GM06990 (cell line): Measurements from ENCODE around the gene TEK.

Source experiments
- DNase-seq: peaks from one replicate; pipeline ENCODE4 v3.0.0-alpha.2; 2011; ENCODE audit not compliant: insufficient read length; ENCODE audit errors: extremely low read depth
- H3K27me3 ChIP-seq: replicated peaks from 2 replicates; pipeline ENCODE4 v1.6.0; 2011; ENCODE audit warnings: low read length; ENCODE audit not compliant: control insufficient read depth, insufficient read depth
- H3K36me3 ChIP-seq: 2 replicates; pipeline ENCODE4 v1.5.1; 2011; ENCODE audit warnings: low read length; ENCODE audit not compliant: control insufficient read depth, insufficient read depth
- H3K4me3 ChIP-seq: replicated peaks from 2 replicates; pipeline ENCODE4 v1.5.1; 2011; ENCODE audit warnings: low read depth, mild to moderate bottlenecking, control low read depth, low read length
- TF ChIP-seq, protein P1 (sequence below): IDR thresholded peaks from 2 replicates; pipeline ENCODE4 v1.5.1; 2011; ENCODE audit warnings: low read length, control low read depth, mild to moderate bottlenecking, inconsistent platforms; ENCODE audit not compliant: insufficient read depth, poor library complexity, severe bottlenecking

Gene TEK

DNA sequence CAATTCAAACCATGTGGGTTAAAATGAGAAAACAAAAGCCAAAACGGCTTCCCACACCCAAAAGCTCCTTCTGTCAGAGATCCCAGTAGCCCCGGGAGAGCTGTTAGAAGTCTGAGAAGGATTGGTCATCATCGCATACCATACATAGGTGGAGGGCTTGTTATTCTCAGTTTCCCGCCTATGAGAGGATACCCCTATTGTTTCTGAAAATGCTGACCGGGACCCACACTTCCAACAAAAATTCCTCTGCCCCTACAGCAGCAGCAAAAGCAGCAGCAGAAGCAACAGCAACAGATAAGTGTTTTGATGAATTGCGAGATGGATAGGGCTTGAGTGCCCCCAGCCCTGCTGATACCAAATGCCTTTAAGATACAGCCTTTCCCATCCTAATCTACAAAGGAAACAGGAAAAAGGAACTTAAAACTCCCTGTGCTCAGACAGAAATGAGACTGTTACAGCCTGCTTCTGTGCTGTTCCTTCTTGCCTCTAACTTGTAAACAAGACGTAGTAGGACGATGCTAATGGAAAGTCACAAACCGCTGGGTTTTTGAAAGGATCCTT lies at the start of gene TEK:
Gene TEK, plus strand, starts transcription at position 245 of the 561 bp plus-strand sequence. CDS start 366 bp downstream, outside the sequence.
- Histone ChIP-seq H3K27me3 (no peaks in the 10 kb centered on the region), H3K36me3 (no peaks in the 10 kb centered on the region), H3K4me3 (no peak within 1 kb of the TSS)
- TF ChIP-seq, protein P1, sequence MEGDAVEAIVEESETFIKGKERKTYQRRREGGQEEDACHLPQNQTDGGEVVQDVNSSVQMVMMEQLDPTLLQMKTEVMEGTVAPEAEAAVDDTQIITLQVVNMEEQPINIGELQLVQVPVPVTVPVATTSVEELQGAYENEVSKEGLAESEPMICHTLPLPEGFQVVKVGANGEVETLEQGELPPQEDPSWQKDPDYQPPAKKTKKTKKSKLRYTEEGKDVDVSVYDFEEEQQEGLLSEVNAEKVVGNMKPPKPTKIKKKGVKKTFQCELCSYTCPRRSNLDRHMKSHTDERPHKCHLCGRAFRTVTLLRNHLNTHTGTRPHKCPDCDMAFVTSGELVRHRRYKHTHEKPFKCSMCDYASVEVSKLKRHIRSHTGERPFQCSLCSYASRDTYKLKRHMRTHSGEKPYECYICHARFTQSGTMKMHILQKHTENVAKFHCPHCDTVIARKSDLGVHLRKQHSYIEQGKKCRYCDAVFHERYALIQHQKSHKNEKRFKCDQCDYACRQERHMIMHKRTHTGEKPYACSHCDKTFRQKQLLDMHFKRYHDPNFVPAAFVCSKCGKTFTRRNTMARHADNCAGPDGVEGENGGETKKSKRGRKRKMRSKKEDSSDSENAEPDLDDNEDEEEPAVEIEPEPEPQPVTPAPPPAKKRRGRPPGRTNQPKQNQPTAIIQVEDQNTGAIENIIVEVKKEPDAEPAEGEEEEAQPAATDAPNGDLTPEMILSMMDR: no peak
- DNase-seq: no peak

DNA sequence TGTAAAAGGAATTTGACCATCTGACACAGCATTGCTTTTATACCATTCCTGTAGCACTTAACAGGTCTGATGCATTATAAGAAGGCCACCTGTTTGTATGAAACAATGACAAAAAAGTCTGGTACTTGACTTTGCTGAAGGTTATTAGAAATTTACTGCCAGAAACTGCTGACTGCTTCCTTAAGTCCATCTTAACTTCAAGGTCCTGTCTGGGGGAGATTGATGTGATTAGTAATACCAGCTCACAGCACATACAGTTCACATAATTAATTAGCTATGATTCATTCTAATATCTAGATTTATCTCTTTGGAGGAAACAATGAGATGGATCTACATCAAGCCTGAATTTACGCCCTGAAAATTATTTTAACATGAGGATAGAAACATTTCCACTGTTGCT lies 49.6 kb upstream of the TEK start:
- Histone ChIP-seq H3K36me3 (no peaks in the 10 kb centered on the region), H3K27me3 (no peaks in the 10 kb centered on the region), H3K4me3 (no peak overlapping the region)
- DNase-seq: no peak
- TF ChIP-seq, protein P1: no peak

DNA sequence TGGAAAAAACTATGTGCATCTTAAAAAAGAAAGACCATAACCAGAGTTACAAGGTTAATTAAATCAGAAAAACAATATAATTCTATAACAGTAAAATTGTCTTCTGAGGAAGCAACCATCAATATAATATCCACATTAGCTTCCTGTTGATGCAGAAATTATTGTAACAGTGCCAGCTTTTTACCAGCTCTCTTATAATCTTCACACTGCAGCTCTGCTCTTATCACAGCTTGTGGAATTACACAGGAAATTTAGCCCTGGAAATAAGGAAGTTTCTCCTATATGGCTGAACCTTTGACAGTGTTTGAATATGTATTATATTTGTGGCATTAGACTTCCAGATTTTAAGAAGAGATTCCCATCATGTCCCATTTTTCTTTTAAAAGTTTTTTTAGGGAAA lies 49.1 kb upstream of the TEK start:
- no peak overlapping the region for H3K4me3 ChIP-seq
- no peaks in the 10 kb centered on the region for H3K36me3 ChIP-seq
- TF ChIP-seq, protein P1: no peak
- no peaks in the 10 kb centered on the region for H3K27me3 ChIP-seq
- no peak for DNase-seq

DNA sequence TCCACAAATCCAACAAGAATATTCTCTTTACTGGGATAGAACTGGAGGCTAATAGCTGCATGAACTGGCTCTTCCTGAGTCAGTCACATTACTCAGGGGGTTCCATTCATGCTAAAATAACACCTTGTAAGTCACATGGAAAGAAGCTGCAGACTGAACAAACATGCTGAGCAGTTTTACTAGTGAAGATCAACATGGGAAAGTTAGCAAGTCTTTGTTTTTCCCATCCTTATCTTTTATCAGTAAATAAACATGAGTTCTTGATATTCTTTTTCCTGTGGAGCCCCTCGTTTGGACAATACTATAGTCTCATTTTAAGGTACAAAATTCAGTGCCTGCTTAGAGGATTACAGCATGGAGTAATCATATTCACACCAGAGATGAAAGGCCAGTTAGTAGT lies 43.7 kb upstream of the TEK start:
- DNase-seq: no peak
- TF ChIP-seq, protein P1: no peak
- Histone ChIP-seq H3K27me3 (no peaks in the 10 kb centered on the region), H3K36me3 (no peaks in the 10 kb centered on the region), H3K4me3 (no peak overlapping the region)

DNA sequence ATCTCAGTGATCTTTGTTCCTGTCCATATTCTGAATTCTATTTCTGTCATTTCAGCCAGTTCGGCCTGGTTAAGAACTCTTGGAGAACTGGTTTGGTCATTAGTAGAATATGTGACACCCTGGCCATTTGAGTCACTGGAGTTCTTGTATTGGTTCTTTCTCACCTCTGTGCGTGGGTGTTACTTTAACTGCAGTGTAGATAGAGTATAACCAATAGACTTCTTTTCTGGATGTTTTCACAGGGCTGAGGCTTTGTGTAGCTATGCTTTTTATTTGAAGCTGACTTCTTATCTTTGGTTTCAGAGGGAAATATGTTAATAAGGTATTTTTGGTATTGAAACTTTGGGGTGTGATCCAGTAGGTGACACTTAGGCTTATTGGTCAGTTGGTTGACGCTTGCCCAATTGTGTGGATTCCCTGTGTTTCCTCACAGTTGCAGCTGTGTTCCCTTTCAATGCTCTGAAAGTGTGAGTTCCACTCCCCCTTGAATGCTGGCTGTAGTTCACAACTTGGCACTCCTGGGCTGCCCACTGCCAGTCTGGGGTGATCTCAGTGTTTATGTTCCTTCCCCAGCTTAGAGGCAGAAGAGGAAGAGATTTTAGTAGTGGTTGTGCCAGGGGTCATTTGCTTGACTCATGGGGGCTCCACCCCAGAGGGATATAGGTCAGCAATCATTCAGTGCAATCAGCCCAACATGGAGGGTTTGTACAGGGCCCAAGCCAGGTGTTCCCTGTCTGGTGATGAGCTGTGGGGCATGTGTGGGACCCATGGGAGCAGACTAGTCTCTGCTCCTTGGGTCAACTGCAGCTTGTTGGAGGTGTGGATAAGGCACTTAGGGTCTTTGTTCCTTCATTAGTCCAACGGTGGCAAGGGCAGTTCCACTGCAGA lies 34.9 kb upstream of the TEK start:
- no peak overlapping the region for H3K4me3 ChIP-seq
- no peak for DNase-seq
- TF ChIP-seq, protein P1: no peak
- no peaks in the 10 kb centered on the region for H3K27me3 ChIP-seq
- no peaks in the 10 kb centered on the region for H3K36me3 ChIP-seq
